Stomach (tissue), 4 donors: Measurements from ENCODE around the gene LITAF.

ENCODE experiments used
- EP300 ChIP-seq: sonication (generic); formaldehyde crosslinking; IDR thresholded peaks from one replicate; pipeline ENCODE4 v1.6.1; 2017; ENCODE audit warnings: antibody characterized with exemption
- POLR2A ChIP-seq, 4 donors: fragments of 450-650 bp; IDR thresholded peaks; one replicate each; pipeline ENCODE4 v1.6.1; 2016; ENCODE audit warnings: antibody characterized with exemption in 4 of 4, control low read depth in 2 of 4, mild to moderate bottlenecking in 1 of 4, moderate library complexity in 1 of 4
- TF ChIP-seq, protein P1 (sequence below), 7 experiments: fragments of 450-650 bp in 4 of 7; fragments of 200-600 bp in 3 of 7; sonication (generic) in 3 of 7; IDR thresholded peaks; one replicate each; pipeline ENCODE4 v1.5.1; 2016 to 2019; ENCODE audit warnings: antibody characterized with exemption in 7 of 7, control low read depth in 2 of 7, mild to moderate bottlenecking in 1 of 7

DNA sequence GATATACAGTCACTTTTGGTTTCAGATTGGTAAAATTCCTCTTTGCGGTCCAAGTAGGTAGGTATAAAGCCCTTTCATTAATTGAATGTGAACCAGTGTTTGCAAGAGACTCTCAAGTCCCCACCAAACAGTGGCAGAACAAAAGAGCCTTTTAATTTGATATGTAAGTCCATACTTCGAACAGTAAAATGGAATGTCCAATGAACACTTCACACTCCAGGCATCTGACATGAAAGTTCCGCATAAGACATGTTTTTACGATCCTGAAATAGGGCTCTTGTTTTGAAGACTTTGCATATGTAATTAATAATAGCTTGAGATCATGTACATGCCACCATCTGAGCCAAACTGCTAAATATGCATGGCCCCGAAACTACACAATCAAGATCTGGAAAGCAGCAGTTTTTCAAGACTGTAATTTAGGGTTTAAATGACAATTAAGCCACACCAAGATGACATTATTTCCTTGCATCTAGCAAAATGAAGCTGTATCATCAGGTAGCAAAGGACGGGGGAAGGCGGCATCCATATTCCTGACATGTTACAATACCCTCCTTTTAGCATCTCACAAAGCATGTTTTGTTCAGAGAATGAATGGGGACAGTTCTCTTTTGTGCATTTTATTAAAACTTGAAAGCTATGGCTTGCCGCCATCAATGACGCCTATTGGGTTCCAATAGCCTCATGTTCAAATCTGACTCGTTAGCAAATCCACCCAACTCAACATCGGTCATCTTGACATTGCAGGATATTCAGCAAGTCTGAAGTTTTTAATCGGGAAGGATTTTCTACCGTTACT, 39.4 kb downstream of the LITAF start:
- TF ChIP-seq, protein P1, sequence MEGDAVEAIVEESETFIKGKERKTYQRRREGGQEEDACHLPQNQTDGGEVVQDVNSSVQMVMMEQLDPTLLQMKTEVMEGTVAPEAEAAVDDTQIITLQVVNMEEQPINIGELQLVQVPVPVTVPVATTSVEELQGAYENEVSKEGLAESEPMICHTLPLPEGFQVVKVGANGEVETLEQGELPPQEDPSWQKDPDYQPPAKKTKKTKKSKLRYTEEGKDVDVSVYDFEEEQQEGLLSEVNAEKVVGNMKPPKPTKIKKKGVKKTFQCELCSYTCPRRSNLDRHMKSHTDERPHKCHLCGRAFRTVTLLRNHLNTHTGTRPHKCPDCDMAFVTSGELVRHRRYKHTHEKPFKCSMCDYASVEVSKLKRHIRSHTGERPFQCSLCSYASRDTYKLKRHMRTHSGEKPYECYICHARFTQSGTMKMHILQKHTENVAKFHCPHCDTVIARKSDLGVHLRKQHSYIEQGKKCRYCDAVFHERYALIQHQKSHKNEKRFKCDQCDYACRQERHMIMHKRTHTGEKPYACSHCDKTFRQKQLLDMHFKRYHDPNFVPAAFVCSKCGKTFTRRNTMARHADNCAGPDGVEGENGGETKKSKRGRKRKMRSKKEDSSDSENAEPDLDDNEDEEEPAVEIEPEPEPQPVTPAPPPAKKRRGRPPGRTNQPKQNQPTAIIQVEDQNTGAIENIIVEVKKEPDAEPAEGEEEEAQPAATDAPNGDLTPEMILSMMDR (IDR thresholded peaks at IDR 0.05), result no peak
- TF ChIP-seq POLR2A (IDR thresholded peaks at IDR 0.05) (no peak), EP300 (no peak)
